Tibial artery (tissue), 4 donors: ENCODE measurements around the gene THBD.

Experiments used
- DNase-seq, 2 donors: peaks; one replicate each; pipeline ENCODE4 v3.0.0-alpha.2; 2019
- H3K27ac ChIP-seq, 2 donors: fragments of 200-600 bp; sonication (generic) in 1 of 2; 1 replicate in 1 of 2; 2 replicates in 1 of 2; pipeline ENCODE4 v1.5.1; 2018 to 2019; ENCODE audit warnings: mild to moderate bottlenecking in 1 of 2
- H3K27me3 ChIP-seq, 2 donors: fragments of 200-600 bp; sonication (generic) in 1 of 2; one replicate each; pipeline versions ENCODE4 v1.5.1 to v1.6.0; 2016 to 2019
- H3K36me3 ChIP-seq, 3 donors: fragments of 200-600 bp; sonication (generic) in 2 of 3; one replicate each; pipeline ENCODE4 v1.5.1; 2016 to 2019; ENCODE audit warnings: mild to moderate bottlenecking in 2 of 3
- H3K4me1 ChIP-seq, 4 donors: fragments of 200-600 bp; sonication (generic) in 2 of 4; 1 replicate in 3 of 4; 2 replicates in 1 of 4; pipeline ENCODE4 v1.5.1; 2016 to 2019
- H3K4me3 ChIP-seq, 2 donors: fragments of 200-600 bp; sonication (generic) in 1 of 2; 1 replicate in 1 of 2; 2 replicates in 1 of 2; pipeline ENCODE4 v1.5.1; 2018 to 2019; ENCODE audit warnings: mild to moderate bottlenecking in 2 of 2
- H3K9me3 ChIP-seq, 3 donors: fragments of 200-600 bp; sonication (generic) in 1 of 3; one replicate each; pipeline ENCODE4 v1.5.1; 2016 to 2019
- CTCF ChIP-seq, 2 experiments: fragments of 200-600 bp in 1 of 2; fragments of 450-650 bp in 1 of 2; IDR thresholded peaks; one replicate each; pipeline ENCODE4 v1.5.1; 2017 to 2019; ENCODE audit warnings: antibody characterized with exemption in 2 of 2, mild to moderate bottlenecking in 1 of 2, moderate library complexity in 1 of 2
- intact Hi-C: fragments of 100-400 bp; cut with DNase I; formaldehyde crosslinking; loops from one replicate; pipeline ENCODE4 v1.15.0; 2023; ENCODE audit warnings: low total_unique reads

The THBD gene

GRCh38 chr20:23072892-23073586 is 23.6 kb upstream of the THBD start:
- Histone ChIP-seq H3K27ac (no peak overlapping the region), H3K4me3 (no peak overlapping the region), H3K36me3 (no peaks in the 10 kb centered on the region), H3K9me3 (no peaks in the 10 kb centered on the region), H3K4me1 (no peaks in the 10 kb centered on the region), H3K27me3 (no peaks in the 10 kb centered on the region)
- no peak for DNase-seq
- TF ChIP-seq CTCF (IDR thresholded peaks at IDR 0.05): no peak
- intact Hi-C loops: no loop called here

- no peak overlapping the region for H3K27ac ChIP-seq
- H3K4me3 ChIP-seq: no peak overlapping the region
- DNase-seq: no peak
- H3K4me1 ChIP-seq: no peaks in the 10 kb centered on the region
- TF ChIP-seq CTCF (IDR thresholded peaks at IDR 0.05): no peak
- H3K27me3 ChIP-seq: no peaks in the 10 kb centered on the region
- no peaks in the 10 kb centered on the region for H3K36me3 ChIP-seq
- H3K9me3 ChIP-seq: no peaks in the 10 kb centered on the region
- intact Hi-C loops: no loop called here
These were observed 22.5 kb upstream of the THBD start for GRCh38 chr20:23071996-23072395.

- no peaks in the 10 kb centered on the region for H3K27me3 ChIP-seq
- no peak for TF ChIP-seq CTCF (IDR thresholded peaks at IDR 0.05)
- no peaks in the 10 kb centered on the region for H3K4me1 ChIP-seq
- H3K9me3 ChIP-seq: no peaks in the 10 kb centered on the region
- H3K36me3 ChIP-seq: no peaks in the 10 kb centered on the region
- no peak overlapping the region for H3K27ac ChIP-seq
- no peak overlapping the region for H3K4me3 ChIP-seq
- DNase-seq: no peak
- intact Hi-C loops: no loop called here
These were observed 21.9 kb upstream of the THBD start for GRCh38 chr20:23071398-23071797.

GRCh38 chr20:23069108-23069507 is 19.6 kb upstream of the THBD start:
- Histone ChIP-seq H3K36me3 (no peaks in the 10 kb centered on the region), H3K4me1 (no peaks in the 10 kb centered on the region), H3K9me3 (no peaks in the 10 kb centered on the region), H3K4me3 (no peak overlapping the region), H3K27ac (no peak overlapping the region), H3K27me3 (no peaks in the 10 kb centered on the region)
- DNase-seq: no peak
- intact Hi-C loops: no loop called here
- TF ChIP-seq CTCF (IDR thresholded peaks at IDR 0.05): no peak

- no peaks in the 10 kb centered on the region for H3K9me3 ChIP-seq
- no peak for TF ChIP-seq CTCF (IDR thresholded peaks at IDR 0.05)
- peaks cover 0 to 5% (median 2%) of the 10 kb centered on the region in 4 donors for H3K4me1 ChIP-seq
- H3K27ac ChIP-seq: no peak overlapping the region
- no peak for DNase-seq
- H3K4me3 ChIP-seq: no peak overlapping the region
- no peaks in the 10 kb centered on the region for H3K36me3 ChIP-seq
- no peaks in the 10 kb centered on the region for H3K27me3 ChIP-seq
- intact Hi-C loops: no loop called here
These were observed 18.8 kb upstream of the THBD start for GRCh38 chr20:23068283-23068682.

- Histone ChIP-seq H3K4me3 (no peak overlapping the region), H3K27ac (no peak overlapping the region), H3K4me1 (peaks cover 0 to 20% (median 13%) of the 10 kb centered on the region in 4 donors), H3K27me3 (no peaks in the 10 kb centered on the region), H3K9me3 (no peaks in the 10 kb centered on the region), H3K36me3 (no peaks in the 10 kb centered on the region)
- intact Hi-C loops: no loop called here
- DNase-seq: no peak
- no peak for TF ChIP-seq CTCF (IDR thresholded peaks at IDR 0.05)
These were observed 17.3 kb upstream of the THBD start for GRCh38 chr20:23066772-23067171.
